OCI-LY1 (cell line): ENCODE results near the gene SLC6A3.

Experiments used
- EZH2 ChIP-seq: fragments of 200-600 bp; sonication (generic), shearing (Covaris generic); IDR thresholded peaks from 2 replicates; pipeline ENCODE4 v1.8.0; 2017; ENCODE audit warnings: borderline replicate concordance, mixed run types, mild to moderate bottlenecking, antibody characterized with exemption, low read length, moderate library complexity, mixed read lengths
- TF ChIP-seq, protein P1 (sequence below): fragments of 200-600 bp; sonication (generic), shearing (Covaris generic); IDR thresholded peaks from 2 replicates; pipeline ENCODE4 v1.5.1; 2017; ENCODE audit warnings: mild to moderate bottlenecking, antibody characterized with exemption, low read length, moderate library complexity, mixed read lengths

DNA sequence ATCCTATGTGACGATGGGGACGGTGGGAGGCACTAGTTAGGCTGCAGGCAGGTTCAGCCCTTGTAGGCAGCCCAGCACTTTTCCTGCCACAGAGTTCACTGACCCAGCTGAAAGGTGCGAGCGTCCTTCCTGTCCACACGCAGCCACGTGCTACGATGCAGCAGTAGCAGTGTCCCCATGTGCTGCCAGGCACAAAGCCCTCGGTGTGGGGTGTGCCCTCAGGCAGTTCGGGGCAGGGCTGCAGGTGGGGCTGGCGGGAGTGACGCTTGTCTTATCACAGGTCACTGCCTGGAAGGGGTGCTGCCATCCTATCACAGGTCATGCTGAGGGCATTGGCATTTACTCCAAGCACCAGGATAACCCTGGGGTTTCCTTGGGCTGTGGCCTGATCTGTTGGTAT is 53.5 kb downstream of the SLC6A3 start:
- TF ChIP-seq, protein P1, sequence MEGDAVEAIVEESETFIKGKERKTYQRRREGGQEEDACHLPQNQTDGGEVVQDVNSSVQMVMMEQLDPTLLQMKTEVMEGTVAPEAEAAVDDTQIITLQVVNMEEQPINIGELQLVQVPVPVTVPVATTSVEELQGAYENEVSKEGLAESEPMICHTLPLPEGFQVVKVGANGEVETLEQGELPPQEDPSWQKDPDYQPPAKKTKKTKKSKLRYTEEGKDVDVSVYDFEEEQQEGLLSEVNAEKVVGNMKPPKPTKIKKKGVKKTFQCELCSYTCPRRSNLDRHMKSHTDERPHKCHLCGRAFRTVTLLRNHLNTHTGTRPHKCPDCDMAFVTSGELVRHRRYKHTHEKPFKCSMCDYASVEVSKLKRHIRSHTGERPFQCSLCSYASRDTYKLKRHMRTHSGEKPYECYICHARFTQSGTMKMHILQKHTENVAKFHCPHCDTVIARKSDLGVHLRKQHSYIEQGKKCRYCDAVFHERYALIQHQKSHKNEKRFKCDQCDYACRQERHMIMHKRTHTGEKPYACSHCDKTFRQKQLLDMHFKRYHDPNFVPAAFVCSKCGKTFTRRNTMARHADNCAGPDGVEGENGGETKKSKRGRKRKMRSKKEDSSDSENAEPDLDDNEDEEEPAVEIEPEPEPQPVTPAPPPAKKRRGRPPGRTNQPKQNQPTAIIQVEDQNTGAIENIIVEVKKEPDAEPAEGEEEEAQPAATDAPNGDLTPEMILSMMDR: no peak
- TF ChIP-seq EZH2: no peak
